ENCODE data around the gene AIPL1.

The AIPL1 gene

GRCh38 chr17:6448473-6448872 lies 13.6 kb upstream of the AIPL1 start:
- no peak for DNase-seq

DNA sequence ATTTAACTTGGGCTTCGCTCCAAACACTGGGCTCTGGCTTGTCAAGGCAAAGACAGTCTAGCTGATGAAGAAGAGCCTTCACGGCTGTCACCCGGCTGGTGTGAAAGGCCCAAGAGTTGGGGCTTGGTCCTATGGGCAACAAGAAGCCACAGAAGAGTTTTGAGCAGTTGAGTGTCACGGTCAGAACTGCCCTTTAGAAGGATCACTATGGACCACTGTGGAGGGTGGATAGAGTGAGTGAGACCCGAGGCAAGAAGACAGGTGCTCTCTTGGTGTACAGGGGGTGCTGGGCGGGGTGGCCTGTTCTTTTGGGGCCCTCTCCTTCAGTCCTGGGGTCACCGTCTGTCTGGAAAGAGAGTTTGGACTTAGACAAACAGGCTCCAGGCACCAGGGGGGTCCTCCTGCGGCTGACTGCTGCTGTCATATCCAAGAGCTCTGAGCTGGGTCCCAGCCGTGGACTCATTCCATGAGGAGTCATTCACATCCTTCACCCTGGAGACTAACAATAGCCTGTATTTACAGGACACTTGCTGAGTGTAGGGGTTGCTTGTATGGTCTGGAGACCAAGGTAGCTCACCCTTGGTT lies 11.7 kb upstream of the AIPL1 start:
- DNase-seq: no peak

DNA sequence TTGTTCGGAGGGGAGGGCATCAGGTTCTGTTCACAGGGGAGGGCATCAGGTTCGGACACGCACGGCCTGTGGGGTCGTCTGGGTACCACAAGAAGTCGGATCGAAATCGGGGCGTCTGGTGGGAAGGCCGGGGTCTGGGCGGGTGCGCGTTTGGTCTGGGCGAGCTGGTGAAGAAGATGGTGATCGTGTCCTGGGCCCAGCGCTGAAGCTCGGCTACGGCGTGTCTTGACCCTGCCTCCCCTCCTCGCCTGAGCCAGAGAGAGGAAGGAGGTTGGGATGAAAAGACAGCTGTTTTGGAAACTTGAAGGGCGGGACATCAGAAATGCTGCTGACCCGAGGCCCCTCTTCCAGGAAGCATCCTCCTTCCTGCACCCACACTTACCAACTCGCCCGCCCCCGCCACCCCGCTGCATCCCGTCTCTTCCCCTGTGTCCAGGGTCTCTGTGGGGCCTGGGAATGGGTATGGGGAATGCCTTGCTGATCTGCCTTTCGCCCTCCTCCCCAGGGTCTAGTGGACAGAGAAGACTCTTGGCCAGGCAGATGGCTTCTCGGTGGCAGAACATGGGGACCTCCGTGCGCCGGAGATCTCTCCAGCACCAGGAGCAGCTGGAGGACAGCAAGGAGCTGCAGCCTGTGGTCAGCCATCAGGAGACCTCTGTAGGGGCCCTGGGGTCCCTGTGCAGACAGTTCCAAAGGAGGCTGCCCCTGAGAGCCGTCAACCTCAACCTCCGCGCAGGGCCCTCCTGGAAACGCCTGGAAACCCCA lies 9.8 kb upstream of the AIPL1 start:
- no peak for DNase-seq

- peak; percentile 94 to 95 for DNase-seq
Measured at GRCh38 chr17:6443692-6444570, 9.0 kb upstream of the AIPL1 start, which contains the start of gene PIMREG. Gene PIMREG, plus strand, starts transcription at chr17:6444455. Its CDS starts 656 bp downstream, at chr17:6445111.

GRCh38 chr17:6442775-6443174 lies 7.9 kb upstream of the AIPL1 start:
- no peak for DNase-seq

- no peak for DNase-seq
Measured at GRCh38 chr17:6439951-6440350, 5.0 kb upstream of the AIPL1 start.

DNA sequence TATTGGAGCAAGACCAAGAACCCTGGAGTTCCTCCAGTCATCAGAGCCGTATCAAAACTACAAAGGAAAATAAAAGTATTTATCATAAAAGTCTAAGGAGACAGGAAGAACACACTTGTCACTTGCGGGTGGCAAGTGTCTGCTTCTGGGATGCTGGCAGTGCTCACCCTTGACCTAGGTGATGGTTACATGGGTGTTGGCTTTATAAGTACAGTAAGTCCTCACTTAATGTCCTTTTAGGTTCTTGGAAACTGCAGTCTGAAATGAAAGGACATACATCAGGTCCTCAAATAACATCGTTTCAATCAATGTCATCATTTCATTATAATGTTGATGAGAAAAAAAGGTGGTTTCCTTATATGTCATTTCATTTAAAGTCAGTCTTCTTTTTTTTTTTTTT lies 3.0 kb upstream of the AIPL1 start:
- no peak for DNase-seq

- no peak for DNase-seq
Measured at GRCh38 chr17:6437466-6437865, 2.5 kb upstream of the AIPL1 start.

GRCh38 chr17:6435968-6436367 lies 1.0 kb upstream of the AIPL1 start:
- DNase-seq: peak; percentile 34 to 49

DNA sequence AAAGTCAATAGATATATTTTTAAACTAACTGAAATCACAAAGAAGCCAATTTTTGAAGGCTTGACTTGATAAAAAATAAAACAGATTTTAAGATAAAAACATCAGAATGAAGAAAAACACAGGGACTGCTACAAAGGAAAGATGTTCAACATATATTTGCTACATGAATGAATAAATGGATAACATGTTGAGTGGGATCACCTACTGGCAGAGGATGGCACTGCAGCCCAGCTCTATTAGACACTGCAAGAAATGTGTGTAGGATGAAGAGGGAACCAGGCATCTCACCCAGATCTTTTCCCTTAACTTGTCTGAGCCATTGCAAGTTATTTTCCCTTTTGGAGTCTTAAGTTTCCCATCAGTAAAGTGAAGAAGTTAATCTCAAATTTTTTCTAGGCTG lies 4.2 kb downstream of the AIPL1 start:
- DNase-seq: no peak

DNA sequence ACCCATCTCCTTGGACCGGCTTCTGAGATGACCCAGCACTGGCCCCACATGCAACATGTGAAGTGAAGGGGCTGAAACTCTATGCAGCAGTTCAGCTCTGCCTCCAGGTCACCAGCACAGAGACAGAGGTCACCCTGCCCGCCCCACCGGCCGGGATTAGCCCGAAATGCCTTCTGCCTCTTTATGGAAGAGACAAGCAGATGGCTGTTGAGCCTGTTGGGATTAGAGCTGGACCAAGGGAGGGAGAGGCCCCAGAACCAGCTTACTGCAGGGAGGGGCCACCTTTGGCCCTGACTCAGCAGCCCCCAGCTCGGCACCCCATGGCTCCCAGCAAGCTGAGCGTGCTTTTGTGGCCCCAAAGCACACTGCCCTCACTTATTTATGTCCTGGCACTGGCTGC lies 5.7 kb downstream of the AIPL1 start:
- DNase-seq: no peak

DNA sequence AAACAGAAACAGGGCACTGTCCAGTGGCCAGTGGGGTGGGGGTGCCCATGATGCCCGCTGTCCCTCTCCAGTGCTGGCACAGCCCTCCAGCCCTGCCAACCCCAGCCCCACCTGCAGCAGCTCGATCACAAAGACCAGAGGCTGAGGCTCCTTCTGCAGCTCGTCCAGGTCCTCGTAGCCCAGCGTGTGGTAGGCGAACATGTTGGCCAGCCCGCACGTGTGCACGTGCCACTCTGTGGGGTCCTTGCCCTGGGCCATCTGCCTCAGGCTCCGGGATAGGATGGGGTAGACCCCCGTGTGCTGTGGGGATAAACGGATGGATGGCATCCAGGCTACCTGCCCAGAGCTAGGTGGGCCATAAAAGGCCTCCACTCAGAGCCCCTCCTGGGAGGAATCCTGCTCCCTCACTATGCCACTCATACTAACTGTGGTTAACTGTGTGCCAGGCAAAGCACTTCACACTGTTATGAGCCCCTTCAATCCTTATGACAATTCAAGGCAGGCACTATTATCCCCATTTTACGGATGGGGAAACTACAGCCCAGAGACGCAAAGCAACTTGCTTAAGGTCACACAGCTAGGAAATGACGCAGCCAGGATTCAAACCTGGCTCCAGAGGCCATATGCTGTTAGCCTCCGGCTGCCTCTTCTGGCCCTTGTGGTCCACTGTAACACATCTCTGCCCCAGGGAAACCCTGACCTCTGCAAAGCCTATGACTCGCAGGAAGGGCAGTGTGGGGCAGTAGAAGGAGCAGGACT lies 6.5 kb downstream of the AIPL1 start:
- no peak for DNase-seq

DNA sequence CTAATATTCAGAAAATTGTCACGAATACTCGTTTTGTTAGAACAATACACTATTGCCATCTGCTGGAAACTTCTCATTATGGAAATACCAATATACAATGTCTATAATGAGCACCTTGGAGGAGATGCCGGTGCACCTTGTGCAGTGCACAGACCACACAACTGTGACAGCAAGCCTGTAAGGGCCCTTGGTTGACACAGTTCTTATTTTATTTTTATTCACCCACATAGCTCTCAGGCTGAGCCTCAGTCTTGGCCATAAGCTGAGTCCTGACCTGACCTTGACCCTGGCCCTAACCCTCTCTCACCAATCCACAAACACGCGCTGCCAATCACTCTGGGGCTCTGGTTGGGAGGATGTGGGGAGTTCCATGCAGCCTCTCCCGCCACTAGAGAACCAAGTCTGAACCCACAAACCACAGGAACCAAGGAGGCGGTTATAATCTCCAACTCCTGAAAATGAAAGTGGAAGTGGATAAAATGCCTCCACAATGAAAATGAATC lies 7.6 kb downstream of the AIPL1 start:
- no peak for DNase-seq

DNA sequence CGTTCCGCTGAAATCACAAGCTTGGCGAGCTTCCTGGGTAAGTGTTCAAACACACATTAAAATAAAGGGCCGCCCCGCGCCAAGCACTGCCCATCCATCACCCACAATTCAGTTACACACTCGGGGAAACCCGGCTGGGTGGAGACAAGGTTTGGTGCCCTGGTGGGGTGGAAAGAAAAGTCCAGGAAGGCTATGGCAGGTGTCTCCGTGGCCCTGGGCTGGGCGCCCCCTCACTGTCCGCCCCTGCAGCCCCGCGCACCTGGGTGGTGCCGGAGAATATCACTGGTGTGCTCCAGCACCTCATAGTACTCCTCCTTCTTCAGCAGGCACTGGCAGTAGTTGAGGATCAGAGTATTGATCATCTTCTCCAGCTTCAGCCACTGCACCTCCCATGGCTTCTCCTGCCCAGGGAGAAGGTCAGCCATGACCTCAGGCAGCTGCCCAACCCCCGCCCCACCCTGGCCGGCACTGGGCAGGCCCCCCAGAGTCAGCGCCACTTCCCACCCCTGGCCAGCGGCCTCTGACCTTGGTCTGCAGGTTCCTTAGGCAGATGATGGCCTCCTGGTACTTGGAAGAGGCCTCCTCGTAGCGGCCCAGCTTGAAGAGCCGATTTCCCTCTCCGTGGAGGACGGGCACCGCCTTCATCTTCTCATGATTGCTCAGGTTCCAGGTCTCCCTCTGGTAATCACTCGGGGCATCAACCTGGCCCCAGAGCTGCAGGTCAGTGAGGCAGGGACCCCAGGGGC lies 8.4 kb downstream of the AIPL1 start:
- DNase-seq: no peak

DNA sequence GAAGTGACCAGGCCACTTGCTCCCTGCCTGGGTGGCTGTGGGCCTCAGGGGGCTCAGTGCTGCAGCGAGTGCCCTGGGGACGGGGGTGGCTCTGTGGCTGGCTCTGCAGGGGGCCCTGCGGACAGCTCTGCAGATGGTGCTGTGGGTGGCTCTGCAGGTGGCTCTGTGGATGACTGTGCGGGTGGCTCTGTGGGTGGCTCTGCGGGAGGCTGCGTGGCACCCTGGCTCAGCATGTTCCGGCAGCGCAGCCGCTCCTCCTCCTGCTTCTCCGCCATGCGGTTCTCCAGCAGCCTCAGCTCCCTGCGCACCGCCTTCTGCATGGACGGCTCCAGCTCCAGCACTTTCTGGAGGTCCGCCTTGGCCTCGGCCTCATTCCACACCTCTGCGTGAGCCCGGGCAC lies 9.5 kb downstream of the AIPL1 start:
- DNase-seq: no peak

DNA sequence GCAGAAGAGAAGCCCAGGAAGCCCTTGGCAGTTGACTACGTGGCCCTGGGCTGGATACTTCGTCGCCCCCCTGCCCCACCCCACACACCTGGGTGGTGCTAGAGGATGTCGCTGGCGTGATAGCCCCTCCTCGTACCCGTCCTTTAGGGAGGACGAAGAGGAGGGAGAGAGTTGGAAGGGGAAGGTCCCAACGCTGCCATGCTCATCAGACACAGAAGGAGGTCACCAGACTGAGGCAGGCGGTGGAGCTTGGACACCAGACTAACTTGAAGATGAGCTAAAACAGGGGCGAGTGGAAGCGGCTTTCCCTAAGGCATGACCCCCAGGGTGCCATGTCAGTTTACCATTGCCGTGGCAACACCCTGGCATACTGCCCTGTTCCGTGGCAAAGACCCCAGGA lies 11.0 kb downstream of the AIPL1 start:
- no peak for DNase-seq

GRCh38 chr17:6422654-6423241 lies 12.2 kb downstream of the AIPL1 start:
- DNase-seq: no peak

DNA sequence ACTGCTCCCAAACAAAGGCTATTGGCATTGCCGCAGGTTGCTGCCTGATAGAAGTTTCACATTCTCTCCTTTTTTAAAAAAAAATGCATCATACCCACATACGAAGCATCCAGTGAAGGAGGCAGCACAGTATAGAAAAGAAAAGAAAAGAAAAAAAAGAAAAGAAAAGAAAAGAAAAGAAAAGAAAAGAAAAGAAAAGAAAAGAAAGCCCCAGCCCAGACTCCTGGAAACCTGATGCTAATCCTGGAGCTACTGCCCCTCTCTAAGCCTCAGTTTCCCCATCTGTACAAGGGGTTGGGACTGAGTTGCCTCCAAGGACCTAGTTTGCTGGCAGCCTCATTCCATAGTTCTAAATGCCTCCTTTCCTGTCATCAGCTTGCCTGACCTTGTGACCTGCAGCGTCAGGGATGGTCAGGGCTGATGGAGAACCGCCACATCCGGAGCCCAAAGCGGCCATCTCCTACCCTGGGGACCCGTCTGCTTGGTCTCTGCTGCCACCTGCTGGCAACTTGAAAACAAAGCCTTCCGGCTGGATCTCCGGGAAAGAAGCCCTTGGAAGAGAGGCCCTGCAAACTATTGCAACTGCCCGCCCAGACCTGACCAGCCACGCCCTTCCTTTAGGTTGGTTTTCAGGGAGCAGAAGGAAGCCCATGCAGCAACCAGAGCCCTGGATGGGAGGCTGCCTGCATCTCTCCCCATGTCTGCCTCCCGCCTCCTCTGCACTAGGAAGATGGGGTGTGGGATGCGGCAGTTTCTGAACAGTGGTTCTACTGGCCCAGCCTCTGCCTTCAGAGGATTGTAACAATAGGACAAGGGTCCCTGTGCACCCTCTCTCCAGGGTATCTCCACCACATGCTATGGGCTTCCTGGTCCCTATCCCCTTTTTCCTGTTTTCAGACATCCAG lies 13.0 kb downstream of the AIPL1 start:
- DNase-seq: peak; percentile 69 to 72

DNA sequence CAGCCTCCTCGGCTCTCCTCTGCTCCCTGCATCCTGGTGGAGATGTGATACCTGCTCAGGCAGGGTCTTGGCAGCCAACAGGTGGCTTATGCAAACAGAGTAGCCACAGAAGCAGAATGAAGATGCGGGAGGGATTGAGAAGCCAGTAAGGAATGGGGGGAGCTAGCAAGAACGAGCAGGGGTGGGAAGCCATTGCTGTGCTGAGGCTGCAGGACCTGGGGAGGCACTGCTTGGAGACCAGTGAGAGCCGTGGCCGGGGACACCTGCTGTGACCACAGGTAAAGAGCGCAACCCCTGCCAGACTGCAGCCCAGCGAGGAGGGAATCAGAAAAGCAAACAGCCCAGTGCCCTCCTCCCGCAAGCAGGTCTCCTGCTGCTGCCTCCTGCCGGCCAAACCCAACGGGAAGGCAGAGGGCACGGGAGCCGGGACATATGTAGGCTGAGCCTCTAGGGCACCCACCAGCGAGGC lies 14.7 kb downstream of the AIPL1 start:
- DNase-seq: no peak

DNA sequence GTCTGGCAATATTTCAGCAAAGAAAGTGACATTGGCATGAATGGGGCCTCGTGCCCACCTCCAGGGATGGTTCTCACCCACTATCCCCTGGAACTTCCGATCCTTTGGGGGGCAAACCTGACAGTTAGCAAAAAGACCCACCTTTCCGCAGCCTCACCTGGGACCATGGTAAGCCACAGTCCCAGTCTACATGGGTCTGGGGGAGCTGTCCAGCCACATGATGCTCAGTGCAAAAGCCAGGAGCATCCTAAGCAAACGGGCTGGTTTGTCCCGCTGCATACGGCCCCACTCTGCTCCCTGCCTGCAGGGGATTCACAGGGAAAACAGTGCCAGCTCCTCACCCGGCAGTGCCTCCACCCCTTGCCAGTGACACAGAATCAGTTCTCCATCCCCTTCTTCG lies 19.3 kb downstream of the AIPL1 start:
- no peak for DNase-seq

All from NCI-H1930 (cell line).